Effector memory CD4-positive, alpha-beta T cell (primary cell): ENCODE results near the gene COPS9.

ENCODE experiments used
- DNase-seq, 3 donors: peaks; one replicate each; pipeline ENCODE4 v3.0.0-alpha.2; 2020
- H3K27ac ChIP-seq: 2 replicates; pipeline ENCODE4 v1.7.0; 2013; ENCODE audit warnings: mild to moderate bottlenecking, low read length, moderate library complexity; ENCODE audit not compliant: insufficient read depth, poor library complexity, severe bottlenecking
- H3K27me3 ChIP-seq: replicated peaks from 2 replicates; pipeline ENCODE4 v1.7.0; 2013; ENCODE audit warnings: mild to moderate bottlenecking, low read length; ENCODE audit not compliant: insufficient read depth, control insufficient read depth, poor library complexity, severe bottlenecking
- H3K36me3 ChIP-seq: 2 replicates; pipeline ENCODE4 v1.7.0; 2013; ENCODE audit warnings: mild to moderate bottlenecking, low read length, moderate library complexity; ENCODE audit not compliant: control insufficient read depth, insufficient read depth
- H3K4me1 ChIP-seq: 2 replicates; pipeline ENCODE4 v1.7.0; 2013; ENCODE audit warnings: low read length, mild to moderate bottlenecking; ENCODE audit not compliant: control insufficient read depth, insufficient read depth, poor library complexity, severe bottlenecking
- H3K4me3 ChIP-seq: 2 replicates; pipeline ENCODE4 v1.7.0; 2013; ENCODE audit warnings: low read length, low read depth, mild to moderate bottlenecking; ENCODE audit not compliant: insufficient read depth, poor library complexity, severe bottlenecking
- H3K9me3 ChIP-seq: 2 replicates; pipeline ENCODE4 v1.7.0; 2013; ENCODE audit warnings: mild to moderate bottlenecking, low read length, moderate library complexity; ENCODE audit not compliant: control insufficient read depth

The COPS9 gene

GRCh38 chr2:240174496-240174895 lies 38.4 kb upstream of the COPS9 start:
- Histone ChIP-seq H3K27me3 (no peaks in the 10 kb centered on the region), H3K36me3 (no peaks in the 10 kb centered on the region), H3K9me3 (no peaks in the 10 kb centered on the region), H3K4me3 (no peak overlapping the region), H3K27ac (no peak overlapping the region), H3K4me1 (no peaks in the 10 kb centered on the region)
- DNase-seq = no peak

DNA sequence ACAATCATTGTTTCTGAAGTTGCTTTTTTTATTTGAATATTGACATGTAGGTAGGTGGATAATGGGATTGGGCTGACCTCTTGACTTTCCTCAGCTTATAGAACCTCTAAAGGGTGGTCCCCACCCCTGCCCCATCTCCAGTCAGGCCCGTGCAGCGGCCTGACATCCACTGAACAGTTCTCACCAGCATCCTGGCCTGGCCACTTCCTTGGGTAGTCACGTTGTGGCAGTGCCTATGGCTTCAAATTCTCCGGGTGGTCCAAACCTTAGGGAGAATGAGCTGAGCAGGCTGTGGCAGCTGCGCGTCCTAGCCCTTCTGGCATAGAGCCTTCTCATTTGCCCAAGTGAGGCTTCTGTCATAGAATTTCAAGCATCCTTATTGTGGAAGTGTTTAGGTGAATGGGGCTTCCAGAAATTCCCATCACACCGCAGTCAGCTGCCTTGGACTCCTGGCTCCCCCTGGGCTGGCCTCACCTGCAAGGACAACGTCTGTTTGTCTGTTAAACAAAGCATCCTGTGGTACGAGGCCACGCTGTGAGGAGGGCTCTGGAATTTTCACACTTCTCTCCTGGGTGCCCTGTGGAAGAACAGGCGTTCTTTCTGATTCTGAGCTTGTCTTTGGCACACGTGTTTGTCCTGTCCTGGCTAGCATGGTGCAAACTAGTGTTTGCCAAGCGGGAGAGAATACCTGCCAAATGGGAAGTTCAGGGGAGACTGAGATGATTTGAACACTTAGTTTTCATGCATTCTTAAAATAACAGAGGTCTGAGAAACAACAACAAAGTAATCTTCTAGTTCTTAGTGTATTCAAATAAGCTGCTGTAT lies 36.2 kb upstream of the COPS9 start:
- H3K27me3 ChIP-seq = no peaks in the 10 kb centered on the region
- DNase-seq = no peak

DNA sequence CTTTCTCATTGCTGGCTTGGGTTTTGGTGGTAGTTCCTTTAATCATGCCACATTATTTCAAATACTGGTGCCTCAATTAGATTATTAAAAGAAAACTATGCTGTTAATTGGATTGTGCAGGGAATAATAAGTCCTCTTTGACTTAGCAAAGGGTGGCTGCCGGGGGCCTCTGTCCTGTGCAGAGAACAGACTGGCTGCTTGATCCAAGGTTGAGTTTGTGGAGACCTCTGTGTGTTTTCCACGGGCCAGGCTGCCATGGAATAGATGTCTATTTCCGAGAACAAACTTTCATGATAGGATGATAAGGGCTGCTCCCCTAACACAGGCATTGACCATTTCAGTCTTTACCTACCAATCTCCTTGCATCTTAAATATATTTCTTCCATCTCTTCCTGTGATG lies 34.8 kb upstream of the COPS9 start:
- no peak for DNase-seq
- no peaks in the 10 kb centered on the region for H3K9me3 ChIP-seq
- no peaks in the 10 kb centered on the region for H3K36me3 ChIP-seq
- no peaks in the 10 kb centered on the region for H3K27me3 ChIP-seq
- H3K27ac ChIP-seq = no peak overlapping the region
- no peak overlapping the region for H3K4me3 ChIP-seq
- H3K4me1 ChIP-seq = no peaks in the 10 kb centered on the region

More for the DNA sequence above, 36.2 kb upstream of the COPS9 start:
- Histone ChIP-seq H3K4me3 (no peak overlapping the region), H3K9me3 (no peaks in the 10 kb centered on the region), H3K36me3 (no peaks in the 10 kb centered on the region), H3K27ac (no peak overlapping the region), H3K4me1 (no peaks in the 10 kb centered on the region)

DNA sequence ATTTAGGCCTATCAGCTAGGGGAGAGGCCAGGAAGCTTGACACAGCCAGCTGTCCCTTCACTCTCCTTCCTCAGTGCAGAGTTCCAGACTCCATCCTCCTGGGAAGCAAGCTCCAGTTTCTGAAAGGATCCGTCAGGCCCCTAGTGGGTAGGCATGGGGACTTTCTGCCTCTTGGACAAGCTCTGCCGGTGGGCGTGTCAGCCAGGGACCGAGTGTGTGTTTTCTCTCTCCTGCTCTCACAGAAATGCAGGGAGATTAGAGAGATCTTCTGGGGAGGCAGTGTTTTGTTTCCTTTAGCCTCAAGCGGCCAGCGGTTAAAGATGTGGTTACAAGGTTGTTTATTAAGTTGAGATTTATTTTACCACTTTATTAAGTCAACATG lies 34.2 kb upstream of the COPS9 start:
- no peaks in the 10 kb centered on the region for H3K4me1 ChIP-seq
- H3K27me3 ChIP-seq = no peaks in the 10 kb centered on the region
- no peak overlapping the region for H3K4me3 ChIP-seq
- DNase-seq = no peak
- no peaks in the 10 kb centered on the region for H3K9me3 ChIP-seq
- no peaks in the 10 kb centered on the region for H3K36me3 ChIP-seq
- H3K27ac ChIP-seq = no peak overlapping the region

- DNase-seq = no peak
- Histone ChIP-seq H3K27ac (no peak overlapping the region), H3K27me3 (no peaks in the 10 kb centered on the region), H3K36me3 (no peaks in the 10 kb centered on the region), H3K4me3 (no peak overlapping the region), H3K4me1 (no peaks in the 10 kb centered on the region), H3K9me3 (no peaks in the 10 kb centered on the region)
Measured at GRCh38 chr2:240169486-240170353, 33.6 kb upstream of the COPS9 start.

- Histone ChIP-seq H3K4me3 (no peak overlapping the region), H3K36me3 (no peaks in the 10 kb centered on the region), H3K9me3 (no peaks in the 10 kb centered on the region), H3K4me1 (no peaks in the 10 kb centered on the region), H3K27ac (no peak overlapping the region), H3K27me3 (no peaks in the 10 kb centered on the region)
- DNase-seq = no peak
Measured at GRCh38 chr2:240168546-240169361, 32.6 kb upstream of the COPS9 start.

GRCh38 chr2:240168041-240168440 lies 31.9 kb upstream of the COPS9 start:
- Histone ChIP-seq H3K4me1 (no peaks in the 10 kb centered on the region), H3K9me3 (no peaks in the 10 kb centered on the region), H3K36me3 (no peaks in the 10 kb centered on the region), H3K4me3 (no peak overlapping the region), H3K27me3 (no peaks in the 10 kb centered on the region), H3K27ac (no peak overlapping the region)
- DNase-seq = no peak

DNA sequence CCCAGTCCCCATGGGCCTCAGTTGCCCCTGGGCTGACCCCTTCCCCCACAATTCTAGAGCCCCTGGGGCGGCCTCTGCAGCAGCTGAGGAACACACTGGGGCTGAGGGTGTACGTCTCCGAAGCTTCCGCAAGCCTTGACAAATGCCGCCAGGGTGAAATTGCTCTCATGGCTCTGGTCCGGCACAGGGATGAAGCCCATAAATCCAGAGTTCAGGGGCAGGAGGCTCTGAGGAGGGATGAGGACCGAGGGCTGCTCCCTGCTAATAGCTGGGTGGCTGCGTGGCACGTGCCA lies 31.4 kb upstream of the COPS9 start:
- Histone ChIP-seq H3K36me3 (no peaks in the 10 kb centered on the region), H3K4me1 (no peaks in the 10 kb centered on the region), H3K4me3 (no peak overlapping the region), H3K27ac (no peak overlapping the region), H3K27me3 (no peaks in the 10 kb centered on the region), H3K9me3 (no peaks in the 10 kb centered on the region)
- no peak for DNase-seq

DNA sequence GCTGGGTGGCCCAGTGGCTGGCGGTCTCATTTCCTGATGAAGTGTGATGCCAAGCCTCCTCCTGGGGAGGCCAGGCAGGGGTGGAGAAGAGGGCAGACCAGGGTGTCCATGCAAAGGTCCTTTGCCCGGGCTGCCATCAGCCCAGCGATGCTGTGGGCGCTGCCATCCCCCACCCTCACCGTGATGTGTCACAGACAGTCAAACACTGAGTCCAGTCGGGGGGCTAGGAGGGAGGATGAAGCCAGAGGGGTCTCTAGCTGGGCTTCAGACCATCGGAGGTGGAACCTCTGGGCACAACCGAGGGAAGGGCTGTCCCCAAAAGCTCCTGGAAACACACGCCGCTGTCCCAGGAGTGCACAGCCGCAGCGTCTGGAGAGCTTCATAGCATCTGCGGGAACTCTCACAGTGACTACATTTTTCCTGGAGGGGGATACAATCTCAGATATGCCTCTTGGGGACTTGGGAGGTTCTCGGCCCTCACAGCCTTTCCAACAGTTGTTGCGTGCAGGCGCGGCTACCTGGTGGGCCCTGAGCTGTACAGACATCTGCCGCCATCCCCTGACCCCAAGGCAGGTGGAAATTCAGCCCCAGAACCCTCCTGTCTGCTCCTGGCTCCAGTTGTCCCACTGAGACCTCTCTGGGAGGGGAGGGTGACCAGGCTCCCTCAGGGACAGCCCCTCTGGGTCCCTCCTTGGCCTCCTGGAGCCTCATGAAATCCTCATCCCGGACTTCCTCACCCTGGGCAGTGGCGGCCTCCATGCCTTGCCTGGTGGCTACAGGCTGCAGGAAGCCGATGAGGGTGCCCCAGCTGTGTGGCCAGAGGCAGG lies 30.9 kb upstream of the COPS9 start:
- Histone ChIP-seq H3K27me3 (no peaks in the 10 kb centered on the region), H3K27ac (no peak overlapping the region), H3K4me3 (no peak overlapping the region), H3K36me3 (no peaks in the 10 kb centered on the region), H3K9me3 (no peaks in the 10 kb centered on the region), H3K4me1 (no peaks in the 10 kb centered on the region)
- DNase-seq = no peak
